Testis (tissue), 3 donors: ENCODE results near the gene DDX31. TPM values are rescaled to one million over a fixed set of nuclear protein-coding genes. Genes with fewer than 3 reads are reported as not detected.

Source experiments
- DNase-seq: peaks from one replicate; pipeline ENCODE4 v3.0.0-alpha.2; 2019
- H3K27ac ChIP-seq, 2 donors: fragments of 200-600 bp; sonication (generic); one replicate each; pipeline ENCODE4 v1.5.1; 2019
- H3K27me3 ChIP-seq: fragments of 200-600 bp; sonication (generic); one replicate; pipeline ENCODE4 v1.5.1; 2019
- H3K36me3 ChIP-seq: fragments of 200-600 bp; sonication (generic); one replicate; pipeline ENCODE4 v1.5.1; 2017; ENCODE audit warnings: low read depth; ENCODE audit errors: missing control alignments
- H3K4me1 ChIP-seq: fragments of 200-600 bp; sonication (generic); one replicate; pipeline ENCODE4 v1.5.1; 2019
- H3K4me3 ChIP-seq, 2 donors: fragments of 200-600 bp; sonication (generic); one replicate each; pipeline ENCODE4 v1.5.1; 2017 to 2019
- H3K9me3 ChIP-seq: fragments of 200-600 bp; sonication (generic); one replicate; pipeline ENCODE4 v1.5.1; 2017
- CTCF ChIP-seq, 3 experiments: fragments of 450-650 bp in 2 of 3; fragments of 200-600 bp in 1 of 3; sonication (generic) in 1 of 3; IDR thresholded peaks; one replicate each; pipeline ENCODE4 v1.5.1; 2016 to 2019; ENCODE audit warnings: antibody characterized with exemption in 3 of 3, mild to moderate bottlenecking in 2 of 3, moderate library complexity in 1 of 3
- POLR2A ChIP-seq: fragments of 450-650 bp; IDR thresholded peaks from one replicate; pipeline ENCODE4 v1.6.1; 2017; ENCODE audit warnings: antibody characterized with exemption, mild to moderate bottlenecking, moderate library complexity
- WGBS, 2 donors: methylation state at CpG; one replicate each; pipeline ENCODE4 v1.1.5; 2018; 5-methylcytosine and 5-hydroxymethylcytosine counted together
- intact Hi-C: fragments of 100-400 bp; cut with DNase I; formaldehyde crosslinking; loops from one replicate; pipeline ENCODE4 v1.15.1; 2023; ENCODE audit warnings: low total_unique reads
- polyA plus RNA-seq: library from polyadenylated mRNA; stranded (reverse); fragments of 350-450 nt; fragmentation: Illumina TruSeq; extraction: RNeasy Lipid Tissue Mini Kit (QIAGEN cat#74804); gene quantifications from one replicate; pipeline ENCODE4 v1.2.3, GENCODE V29; 2014; ENCODE audit warnings: low read depth, low replicate concordance; ENCODE audit not compliant: insufficient read depth
- total RNA-seq, 2 donors: library from RNA; depleted of rRNA; stranded (reverse); fragments of >200 nt; gene quantifications; one replicate each; pipeline ENCODE4 v1.2.3, GENCODE V29; 2016

The DDX31 gene
- total and polyA plus RNA-seq, 3 donors from 2014 or later, result 17.9 to 24.2 (median 21.1) TPM

GRCh38 chr9:132584601-132585560, 84.9 kb downstream of the DDX31 start:
- Histone ChIP-seq H3K9me3 (no peaks in the 10 kb centered on the region), H3K27ac (no peak overlapping the region), H3K4me3 (no peak overlapping the region), H3K36me3 (no peaks in the 10 kb centered on the region), H3K27me3 (peaks cover 4% of the 10 kb centered on the region), H3K4me1 (peaks cover 13% of the 10 kb centered on the region)
- TF ChIP-seq CTCF (IDR thresholded peaks at IDR 0.05), result no peak
- no peak for DNase-seq
- intact Hi-C loops, result no loop called here
- 19 to 28% methylated on average over 30 of the region's 30 CpGs for WGBS, 2 donors

- intact Hi-C loops, result no loop called here
- 16% methylated on average over 8 of the region's 8 CpGs for WGBS, 2 donors
- DNase-seq, result no peak
- Histone ChIP-seq H3K27ac (no peak overlapping the region), H3K27me3 (no peaks in the 10 kb centered on the region), H3K9me3 (no peaks in the 10 kb centered on the region), H3K4me1 (peaks cover 8% of the 10 kb centered on the region), H3K4me3 (no peak overlapping the region), H3K36me3 (no peaks in the 10 kb centered on the region)
- TF ChIP-seq POLR2A, result no peak
- TF ChIP-seq CTCF (IDR thresholded peaks at IDR 0.05), result no peak
Measured at GRCh38 chr9:132583584-132584304, 86.0 kb downstream of the DDX31 start.

GRCh38 chr9:132582786-132583583, 86.8 kb downstream of the DDX31 start:
- Histone ChIP-seq H3K4me1 (peaks cover 8% of the 10 kb centered on the region), H3K27me3 (no peaks in the 10 kb centered on the region), H3K27ac (no peak overlapping the region), H3K4me3 (no peak overlapping the region), H3K36me3 (no peaks in the 10 kb centered on the region), H3K9me3 (no peaks in the 10 kb centered on the region)
- 10 to 14% methylated on average over 21 to 35 of the region's 37 CpGs for WGBS, 2 donors
- TF ChIP-seq CTCF (IDR thresholded peaks at IDR 0.05) (no peak), POLR2A (no peak)
- DNase-seq, result no peak
- intact Hi-C loops, result no loop called here

- Histone ChIP-seq H3K36me3 (no peaks in the 10 kb centered on the region), H3K4me1 (peaks cover 8% of the 10 kb centered on the region), H3K27ac (no peak within 1 kb of the TSS), H3K9me3 (no peaks in the 10 kb centered on the region), H3K27me3 (no peaks in the 10 kb centered on the region), H3K4me3 (peak within 1 kb of the TSS in 1 of 2 donors; percentile 23)
- WGBS, 2 donors, result 1 to 3% methylated on average over 26 to 32 of the region's 36 CpGs
- no peak for DNase-seq
- TF ChIP-seq POLR2A, result no peak
- no peak for TF ChIP-seq CTCF (IDR thresholded peaks at IDR 0.05)
- intact Hi-C loops, result no loop called here
Measured at GRCh38 chr9:132582276-132582785, 87.5 kb downstream of the DDX31 start, which contains the start of gene BARHL1. Gene BARHL1, plus strand, starts transcription at chr9:132582606. Its CDS starts 192 bp downstream, at chr9:132582798.
